ENCODE data around the gene PER1.
A peak's percentile ranks its signal among the peaks of the same experiment; 100 is the strongest.

GRCh38 chr17:8125154-8125946, 26.9 kb downstream of the PER1 start:
- TF ChIP-seq POLR2A (IDR thresholded peaks at IDR 0.05; ENCODE audit: borderline replicate concordance, extremely low read depth, insufficient read depth, insufficient read length) (no peak), REST (IDR thresholded peaks at IDR 0.05; ENCODE audit: low read depth) (no peak), YY1 (IDR thresholded peaks at IDR 0.05; ENCODE audit: extremely low read depth, insufficient replicate concordance, low read depth, low read length) (peak; percentile 68), POLR2AphosphoS5 (IDR thresholded peaks at IDR 0.05; ENCODE audit: low read depth, low read length) (peak; percentile 53; the same call in 1 of the 2 replicates)
